ENCODE results near the gene CPVL. TPM values are rescaled to one million over a fixed set of nuclear protein-coding genes. Genes with fewer than 3 reads are reported as not detected.

CPVL gene
- total RNA-seq, 2 experiments from 2014 or later, result not detected

DNA sequence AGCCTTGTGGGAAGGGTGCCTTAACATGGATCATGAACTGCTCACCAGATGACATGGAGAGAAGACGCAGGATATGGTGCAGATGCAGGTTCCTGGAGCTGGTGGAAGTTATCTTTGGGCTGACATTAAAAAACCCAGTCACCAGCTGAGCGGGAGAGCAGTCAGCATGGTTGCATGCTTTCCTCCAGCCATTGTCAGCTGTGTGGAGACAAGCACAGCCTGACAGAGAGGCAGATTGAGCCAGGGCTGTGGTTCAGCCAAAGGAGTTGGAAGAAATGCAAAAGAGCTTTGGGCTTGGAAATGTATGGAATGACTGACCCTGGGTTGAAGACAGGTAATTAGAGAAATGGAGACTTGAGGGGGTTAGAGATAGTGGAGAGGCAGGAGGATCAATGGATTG, 79.7 kb downstream of the CPVL start:
- Histone ChIP-seq H3K36me3 (ENCODE audit: insufficient read depth, low read length) (no peaks in the 10 kb centered on the region), H3K79me2 (ENCODE audit: insufficient read depth, low read depth, low read length) (no peaks in the 10 kb centered on the region), H3K27ac (ENCODE audit: low read depth, low read length, poor library complexity, severe bottlenecking) (no peak overlapping the region), H4K20me1 (ENCODE audit: insufficient read depth, low read length) (no peaks in the 10 kb centered on the region), H3K4me3 (ENCODE audit: low read depth, low read length, poor library complexity, severe bottlenecking) (no peak overlapping the region), H3K4me2 (ENCODE audit: low read length) (no peak overlapping the region), H3K4me1 (ENCODE audit: insufficient read depth, low read length, poor library complexity, severe bottlenecking) (no peaks in the 10 kb centered on the region), H3K9me2 (ENCODE audit: insufficient read depth, low read length) (no peaks in the 10 kb centered on the region), H2AFZ (ENCODE audit: low read length) (no peak overlapping the region), H3K9me3 (ENCODE audit: low read length) (no peaks in the 10 kb centered on the region)
- no TSS peak for BruUV-seq (replicated peaks)
- intact Hi-C loops (cut with micrococcal nuclease; ENCODE audit: unreplicated experiment), result no loop called here
- POLR2A ChIA-PET, result interaction anchor here (0.6 kb wide), 1 partner anchor 155 kb away, joined by 4 read pairs; no protein-coding TSS in a partner anchor
- CTCF ChIA-PET (ENCODE audit: unreplicated experiment), result no interaction called here
- DNase-seq (ENCODE audit: low spot score), result no peak
- TF ChIP-seq EZH2phosphoT487 (IDR thresholded peaks at IDR 0.05; ENCODE audit: borderline replicate concordance, low read depth, low read length), result no peak
- TF ChIP-seq, protein P1, sequence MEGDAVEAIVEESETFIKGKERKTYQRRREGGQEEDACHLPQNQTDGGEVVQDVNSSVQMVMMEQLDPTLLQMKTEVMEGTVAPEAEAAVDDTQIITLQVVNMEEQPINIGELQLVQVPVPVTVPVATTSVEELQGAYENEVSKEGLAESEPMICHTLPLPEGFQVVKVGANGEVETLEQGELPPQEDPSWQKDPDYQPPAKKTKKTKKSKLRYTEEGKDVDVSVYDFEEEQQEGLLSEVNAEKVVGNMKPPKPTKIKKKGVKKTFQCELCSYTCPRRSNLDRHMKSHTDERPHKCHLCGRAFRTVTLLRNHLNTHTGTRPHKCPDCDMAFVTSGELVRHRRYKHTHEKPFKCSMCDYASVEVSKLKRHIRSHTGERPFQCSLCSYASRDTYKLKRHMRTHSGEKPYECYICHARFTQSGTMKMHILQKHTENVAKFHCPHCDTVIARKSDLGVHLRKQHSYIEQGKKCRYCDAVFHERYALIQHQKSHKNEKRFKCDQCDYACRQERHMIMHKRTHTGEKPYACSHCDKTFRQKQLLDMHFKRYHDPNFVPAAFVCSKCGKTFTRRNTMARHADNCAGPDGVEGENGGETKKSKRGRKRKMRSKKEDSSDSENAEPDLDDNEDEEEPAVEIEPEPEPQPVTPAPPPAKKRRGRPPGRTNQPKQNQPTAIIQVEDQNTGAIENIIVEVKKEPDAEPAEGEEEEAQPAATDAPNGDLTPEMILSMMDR (conservative IDR thresholded peaks at IDR 0.05; ENCODE audit: low read length), result no peak

DNA sequence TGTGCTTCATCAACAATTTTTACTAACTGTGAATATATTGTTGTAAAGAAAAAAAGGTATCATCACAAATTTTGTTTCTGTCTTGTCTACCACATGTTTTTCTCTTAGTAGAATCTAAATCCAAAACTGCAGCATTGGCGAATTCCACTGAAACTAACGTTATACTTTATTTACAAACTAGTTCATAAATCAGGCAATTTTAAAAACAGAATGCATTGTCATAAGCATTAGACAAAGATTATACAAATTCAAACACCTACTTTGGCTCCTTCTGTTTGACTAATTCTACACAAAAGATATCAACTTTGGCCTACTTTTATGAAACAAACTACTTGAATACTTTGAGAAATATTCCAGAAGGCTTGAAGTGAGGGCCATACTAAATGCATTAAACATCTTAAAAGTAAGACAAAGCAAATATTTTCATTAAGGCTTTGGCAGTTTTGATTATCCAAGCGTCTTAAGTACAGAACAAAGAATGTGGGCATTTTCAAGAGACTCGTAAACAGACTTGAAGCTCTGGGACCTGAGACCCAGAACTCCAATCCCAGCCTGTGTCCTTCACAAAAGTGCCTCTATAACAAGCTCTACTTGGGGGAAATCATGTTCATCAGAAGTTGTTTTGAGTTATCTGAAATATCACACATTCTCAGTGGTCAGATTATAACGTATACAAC, 81.0 kb downstream of the CPVL start:
- Histone ChIP-seq H3K4me1 (ENCODE audit: insufficient read depth, low read length, poor library complexity, severe bottlenecking) (no peaks in the 10 kb centered on the region), H3K9me2 (ENCODE audit: insufficient read depth, low read length) (no peaks in the 10 kb centered on the region), H3K79me2 (ENCODE audit: insufficient read depth, low read depth, low read length) (no peaks in the 10 kb centered on the region), H3K36me3 (ENCODE audit: insufficient read depth, low read length) (no peaks in the 10 kb centered on the region), H3K9me3 (ENCODE audit: low read length) (no peaks in the 10 kb centered on the region), H3K27ac (ENCODE audit: low read depth, low read length, poor library complexity, severe bottlenecking) (no peak overlapping the region), H4K20me1 (ENCODE audit: insufficient read depth, low read length) (no peaks in the 10 kb centered on the region), H3K4me3 (ENCODE audit: low read depth, low read length, poor library complexity, severe bottlenecking) (no peak overlapping the region), H2AFZ (ENCODE audit: low read length) (no peak overlapping the region), H3K4me2 (ENCODE audit: low read length) (no peak overlapping the region)
- intact Hi-C loops (cut with micrococcal nuclease; ENCODE audit: unreplicated experiment), result no loop called here
- BruUV-seq (replicated peaks), result no TSS peak
- TF ChIP-seq, protein P1 (conservative IDR thresholded peaks at IDR 0.05; ENCODE audit: low read length), result no peak
- no peak for TF ChIP-seq EZH2phosphoT487 (IDR thresholded peaks at IDR 0.05; ENCODE audit: borderline replicate concordance, low read depth, low read length)
- no peak for DNase-seq (ENCODE audit: low spot score)
- ChIA-PET POLR2A (no interaction called here), CTCF (ENCODE audit: unreplicated experiment) (interaction anchor here (0.5 kb wide), 1 partner anchor 20 kb away, joined by 4 read pairs; no protein-coding TSS in a partner anchor)

DNA sequence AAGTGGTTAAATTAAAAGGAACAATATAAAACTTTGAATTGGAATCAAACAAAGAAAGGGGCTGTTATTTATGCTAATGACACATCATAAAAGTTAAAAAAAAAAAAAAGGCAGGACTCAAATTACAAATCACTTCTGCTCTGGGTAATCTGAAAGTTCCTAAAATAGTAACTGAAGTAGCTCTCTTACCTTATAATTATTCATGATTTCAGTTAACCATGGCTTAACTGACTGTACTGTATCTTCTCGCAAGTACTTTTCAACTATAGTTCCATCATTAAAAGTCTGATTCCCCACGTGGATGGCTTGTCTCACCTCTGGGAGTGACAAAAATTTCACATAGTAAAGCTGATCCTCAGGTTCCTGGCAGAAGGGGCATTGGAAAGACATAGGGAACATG, 82.5 kb downstream of the CPVL start:
- ChIA-PET CTCF (ENCODE audit: unreplicated experiment) (no interaction called here), POLR2A (interaction anchor here (0.7 kb wide), 1 partner anchor 862 kb away, joined by 3 read pairs; no protein-coding TSS in a partner anchor)
- no peak for DNase-seq (ENCODE audit: low spot score)
- Histone ChIP-seq H3K9me2 (ENCODE audit: insufficient read depth, low read length) (no peaks in the 10 kb centered on the region), H3K9me3 (ENCODE audit: low read length) (no peaks in the 10 kb centered on the region), H3K4me3 (ENCODE audit: low read depth, low read length, poor library complexity, severe bottlenecking) (no peak overlapping the region), H3K4me1 (ENCODE audit: insufficient read depth, low read length, poor library complexity, severe bottlenecking) (no peaks in the 10 kb centered on the region), H2AFZ (ENCODE audit: low read length) (no peak overlapping the region), H3K4me2 (ENCODE audit: low read length) (no peak overlapping the region), H4K20me1 (ENCODE audit: insufficient read depth, low read length) (no peaks in the 10 kb centered on the region), H3K79me2 (ENCODE audit: insufficient read depth, low read depth, low read length) (no peaks in the 10 kb centered on the region), H3K27ac (ENCODE audit: low read depth, low read length, poor library complexity, severe bottlenecking) (no peak overlapping the region), H3K36me3 (ENCODE audit: insufficient read depth, low read length) (no peaks in the 10 kb centered on the region)
- no TSS peak for BruUV-seq (replicated peaks)
- intact Hi-C loops (cut with micrococcal nuclease; ENCODE audit: unreplicated experiment), result no loop called here
- TF ChIP-seq, protein P1 (conservative IDR thresholded peaks at IDR 0.05; ENCODE audit: low read length), result no peak
